K562 (cell line): Measurements from ENCODE around the gene NOSTRIN. TPM values are rescaled to one million over a fixed set of nuclear protein-coding genes. Genes with fewer than 3 reads are reported as not detected.
A peak's percentile ranks its signal among the peaks of the same experiment; 100 is the strongest.

ENCODE experiments used
- DPF2 ChIP-seq: fragments of 450-650 bp; IDR thresholded peaks from 2 replicates; pipeline ENCODE4 v1.6.1; 2016
- EP300 ChIP-seq: IDR thresholded peaks from 2 replicates; pipeline ENCODE4 v1.6.1; 2012; ENCODE audit warnings: low read length, improper control_type of control experiment
- GATAD2A ChIP-seq: fragments of 450-650 bp; IDR thresholded peaks from 2 replicates; pipeline ENCODE4 v1.6.1; 2017
- KAT8 ChIP-seq: fragments of 450-650 bp; IDR thresholded peaks from 2 replicates; pipeline ENCODE4 v1.6.1; 2016; ENCODE audit warnings: low read depth, mild to moderate bottlenecking
- RAD51 ChIP-seq: fragments of 450-650 bp; IDR thresholded peaks from 2 replicates; pipeline ENCODE4 v1.7.1; 2016; ENCODE audit warnings: low read depth, mild to moderate bottlenecking, borderline replicate concordance
- SETDB1 ChIP-seq: IDR thresholded peaks from one replicate; pipeline ENCODE4 v1.6.1; 2012; ENCODE audit warnings: low read length, control low read depth, inconsistent platforms
- XRCC3 ChIP-seq: fragments of 450-650 bp; IDR thresholded peaks from 2 replicates; pipeline ENCODE4 v1.6.1; 2017; ENCODE audit warnings: mild to moderate bottlenecking, moderate library complexity
- ZNF274 ChIP-seq: IDR thresholded peaks from 2 replicates; pipeline ENCODE4 v1.6.1; 2011; ENCODE audit warnings: low read depth, mild to moderate bottlenecking, low read length, moderate library complexity, borderline replicate concordance
- polyA plus RNA-seq, 8 experiments: library from polyadenylated mRNA; depleted of rRNA in 4 of 8; stranded (reverse) in 5 of 8; unstranded in 3 of 8; fragments of >200 nt; fragmentation: Nextera tagmentation in 2 of 8; fragmentation: Illumina TruSeq in 1 of 8; extraction: Ambion mirVana in 2 of 8; extraction: Trizol in 1 of 8; gene quantifications; 2 replicates each; pipeline versions ENCODE4 v1.2.1 to v1.2.3, GENCODE V29; 2011 to 2014; ENCODE audit warnings: inconsistent platforms in 1 of 8, missing spikeins in 1 of 8
- total RNA-seq, 7 experiments: library from RNA; depleted of rRNA in 6 of 7; stranded (reverse); fragments of >200 nt in 6 of 7; fragmentation: Illumina TruSeq in 2 of 7; extraction: Trizol in 2 of 7; gene quantifications; 2 replicates each; pipeline versions ENCODE4 v1.2.1 to v1.2.3, GENCODE V29; 2011 to 2021; ENCODE audit warnings: low replicate concordance in 1 of 7
- TF ChIP-seq, protein P1 (sequence below): fragments of 150-350 bp; conservative IDR thresholded peaks from 2 replicates; pipeline ENCODE4 v1.6.1; 2014; ENCODE audit warnings: low read length
- TF ChIP-seq, protein P2 (sequence below), 2 experiments: fragments of 450-650 bp in 1 of 2; sonication (generic) in 1 of 2; formaldehyde crosslinking in 1 of 2; IDR thresholded peaks; 2 replicates each; pipeline versions ENCODE4 v1.7.1 to v1.9.0; 2016 to 2022; ENCODE audit warnings: inconsistent platforms in 1 of 2, mild to moderate bottlenecking in 1 of 2, missing genetic modification reagents in 1 of 2
- TF ChIP-seq, protein P3 (sequence below): sonication (generic); IDR thresholded peaks from 2 replicates; pipeline ENCODE4 v1.6.1; 2016
- TF ChIP-seq, protein P4 (sequence below): fragments of 250-450 bp; sonication (Bioruptor Pico); IDR thresholded peaks from 2 replicates; pipeline ENCODE4 v1.9.0; 2021; ENCODE audit warnings: mild to moderate bottlenecking, inconsistent platforms

NOSTRIN gene
- total and polyA plus RNA-seq, 9 of the 15 experiments (the other 6 are each of a cell fraction or from before 2014, with no cell fraction given) = 26.7 to 82.9 (median 56.3) TPM

DNA sequence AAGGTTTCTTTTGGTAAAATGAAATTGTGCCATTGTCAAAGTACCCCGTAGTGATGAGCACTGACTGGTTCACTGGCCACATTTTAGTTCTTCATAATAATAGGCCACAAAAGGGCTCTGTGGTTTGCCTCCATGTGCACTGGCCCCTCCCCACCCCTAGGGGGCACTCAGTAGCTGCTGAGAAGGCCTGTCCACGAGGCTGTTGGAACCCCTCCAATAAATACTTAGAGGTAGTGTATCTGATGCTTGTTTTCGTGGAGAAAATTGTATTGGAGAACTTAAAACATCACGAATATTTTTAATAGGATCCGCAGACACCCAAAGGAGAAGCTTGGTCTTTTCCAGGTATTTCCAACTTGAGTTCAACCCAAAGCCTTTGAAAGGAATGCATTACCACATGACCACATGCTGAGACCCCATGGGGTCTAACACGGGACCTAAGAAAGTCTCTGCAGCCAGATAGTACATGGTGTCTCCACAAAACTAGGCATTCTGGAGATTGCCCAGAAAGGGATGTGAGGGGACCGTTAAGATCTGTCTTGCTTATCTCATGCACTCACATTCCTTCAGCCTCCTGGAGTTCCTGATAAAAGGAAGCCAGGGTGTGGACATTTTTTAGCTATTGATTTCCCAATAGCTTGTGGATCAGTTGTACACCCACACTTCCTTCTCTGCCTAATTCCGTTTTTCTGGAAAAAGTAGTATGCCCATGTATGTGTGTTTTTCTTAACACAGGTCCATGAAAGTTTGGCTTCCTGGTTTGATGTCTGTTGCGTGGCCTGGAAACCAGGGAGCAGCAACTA lies 28.5 kb upstream of the NOSTRIN start (continued):
- TF ChIP-seq, protein P1, sequence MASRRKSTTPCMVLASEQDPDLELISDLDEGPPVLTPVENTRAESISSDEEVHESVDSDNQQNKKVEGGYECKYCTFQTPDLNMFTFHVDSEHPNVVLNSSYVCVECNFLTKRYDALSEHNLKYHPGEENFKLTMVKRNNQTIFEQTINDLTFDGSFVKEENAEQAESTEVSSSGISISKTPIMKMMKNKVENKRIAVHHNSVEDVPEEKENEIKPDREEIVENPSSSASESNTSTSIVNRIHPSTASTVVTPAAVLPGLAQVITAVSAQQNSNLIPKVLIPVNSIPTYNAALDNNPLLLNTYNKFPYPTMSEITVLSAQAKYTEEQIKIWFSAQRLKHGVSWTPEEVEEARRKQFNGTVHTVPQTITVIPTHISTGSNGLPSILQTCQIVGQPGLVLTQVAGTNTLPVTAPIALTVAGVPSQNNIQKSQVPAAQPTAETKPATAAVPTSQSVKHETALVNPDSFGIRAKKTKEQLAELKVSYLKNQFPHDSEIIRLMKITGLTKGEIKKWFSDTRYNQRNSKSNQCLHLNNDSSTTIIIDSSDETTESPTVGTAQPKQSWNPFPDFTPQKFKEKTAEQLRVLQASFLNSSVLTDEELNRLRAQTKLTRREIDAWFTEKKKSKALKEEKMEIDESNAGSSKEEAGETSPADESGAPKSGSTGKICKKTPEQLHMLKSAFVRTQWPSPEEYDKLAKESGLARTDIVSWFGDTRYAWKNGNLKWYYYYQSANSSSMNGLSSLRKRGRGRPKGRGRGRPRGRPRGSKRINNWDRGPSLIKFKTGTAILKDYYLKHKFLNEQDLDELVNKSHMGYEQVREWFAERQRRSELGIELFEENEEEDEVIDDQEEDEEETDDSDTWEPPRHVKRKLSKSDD = no peak; the same call in 1 of the 2 replicates
- TF ChIP-seq EP300 (peak; percentile 100), ZNF274 (peak; percentile 72; the same call in 1 of the 2 replicates), DPF2 (peak; percentile 100), SETDB1 (no peak), GATAD2A (peak; percentile 99), KAT8 (no peak), XRCC3 (peak; percentile 52; the same call in 1 of the 2 replicates), RAD51 (peak; percentile 73)
- TF ChIP-seq, protein P2, sequence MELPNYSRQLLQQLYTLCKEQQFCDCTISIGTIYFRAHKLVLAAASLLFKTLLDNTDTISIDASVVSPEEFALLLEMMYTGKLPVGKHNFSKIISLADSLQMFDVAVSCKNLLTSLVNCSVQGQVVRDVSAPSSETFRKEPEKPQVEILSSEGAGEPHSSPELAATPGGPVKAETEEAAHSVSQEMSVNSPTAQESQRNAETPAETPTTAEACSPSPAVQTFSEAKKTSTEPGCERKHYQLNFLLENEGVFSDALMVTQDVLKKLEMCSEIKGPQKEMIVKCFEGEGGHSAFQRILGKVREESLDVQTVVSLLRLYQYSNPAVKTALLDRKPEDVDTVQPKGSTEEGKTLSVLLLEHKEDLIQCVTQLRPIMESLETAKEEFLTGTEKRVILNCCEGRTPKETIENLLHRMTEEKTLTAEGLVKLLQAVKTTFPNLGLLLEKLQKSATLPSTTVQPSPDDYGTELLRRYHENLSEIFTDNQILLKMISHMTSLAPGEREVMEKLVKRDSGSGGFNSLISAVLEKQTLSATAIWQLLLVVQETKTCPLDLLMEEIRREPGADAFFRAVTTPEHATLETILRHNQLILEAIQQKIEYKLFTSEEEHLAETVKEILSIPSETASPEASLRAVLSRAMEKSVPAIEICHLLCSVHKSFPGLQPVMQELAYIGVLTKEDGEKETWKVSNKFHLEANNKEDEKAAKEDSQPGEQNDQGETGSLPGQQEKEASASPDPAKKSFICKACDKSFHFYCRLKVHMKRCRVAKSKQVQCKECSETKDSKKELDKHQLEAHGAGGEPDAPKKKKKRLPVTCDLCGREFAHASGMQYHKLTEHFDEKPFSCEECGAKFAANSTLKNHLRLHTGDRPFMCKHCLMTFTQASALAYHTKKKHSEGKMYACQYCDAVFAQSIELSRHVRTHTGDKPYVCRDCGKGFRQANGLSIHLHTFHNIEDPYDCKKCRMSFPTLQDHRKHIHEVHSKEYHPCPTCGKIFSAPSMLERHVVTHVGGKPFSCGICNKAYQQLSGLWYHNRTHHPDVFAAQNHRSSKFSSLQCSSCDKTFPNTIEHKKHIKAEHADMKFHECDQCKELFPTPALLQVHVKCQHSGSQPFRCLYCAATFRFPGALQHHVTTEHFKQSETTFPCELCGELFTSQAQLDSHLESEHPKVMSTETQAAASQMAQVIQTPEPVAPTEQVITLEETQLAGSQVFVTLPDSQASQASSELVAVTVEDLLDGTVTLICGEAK (IDR thresholded peaks at IDR 0.05) = peak; percentile 22; the same call in 1 of the 2 replicates
- TF ChIP-seq, protein P2 (CRISPR knock-in tag; IDR thresholded peaks at IDR 0.05) = no peak
- TF ChIP-seq, protein P3, sequence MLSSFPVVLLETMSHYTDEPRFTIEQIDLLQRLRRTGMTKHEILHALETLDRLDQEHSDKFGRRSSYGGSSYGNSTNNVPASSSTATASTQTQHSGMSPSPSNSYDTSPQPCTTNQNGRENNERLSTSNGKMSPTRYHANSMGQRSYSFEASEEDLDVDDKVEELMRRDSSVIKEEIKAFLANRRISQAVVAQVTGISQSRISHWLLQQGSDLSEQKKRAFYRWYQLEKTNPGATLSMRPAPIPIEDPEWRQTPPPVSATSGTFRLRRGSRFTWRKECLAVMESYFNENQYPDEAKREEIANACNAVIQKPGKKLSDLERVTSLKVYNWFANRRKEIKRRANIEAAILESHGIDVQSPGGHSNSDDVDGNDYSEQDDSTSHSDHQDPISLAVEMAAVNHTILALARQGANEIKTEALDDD = peak; percentile 75
- TF ChIP-seq, protein P4, sequence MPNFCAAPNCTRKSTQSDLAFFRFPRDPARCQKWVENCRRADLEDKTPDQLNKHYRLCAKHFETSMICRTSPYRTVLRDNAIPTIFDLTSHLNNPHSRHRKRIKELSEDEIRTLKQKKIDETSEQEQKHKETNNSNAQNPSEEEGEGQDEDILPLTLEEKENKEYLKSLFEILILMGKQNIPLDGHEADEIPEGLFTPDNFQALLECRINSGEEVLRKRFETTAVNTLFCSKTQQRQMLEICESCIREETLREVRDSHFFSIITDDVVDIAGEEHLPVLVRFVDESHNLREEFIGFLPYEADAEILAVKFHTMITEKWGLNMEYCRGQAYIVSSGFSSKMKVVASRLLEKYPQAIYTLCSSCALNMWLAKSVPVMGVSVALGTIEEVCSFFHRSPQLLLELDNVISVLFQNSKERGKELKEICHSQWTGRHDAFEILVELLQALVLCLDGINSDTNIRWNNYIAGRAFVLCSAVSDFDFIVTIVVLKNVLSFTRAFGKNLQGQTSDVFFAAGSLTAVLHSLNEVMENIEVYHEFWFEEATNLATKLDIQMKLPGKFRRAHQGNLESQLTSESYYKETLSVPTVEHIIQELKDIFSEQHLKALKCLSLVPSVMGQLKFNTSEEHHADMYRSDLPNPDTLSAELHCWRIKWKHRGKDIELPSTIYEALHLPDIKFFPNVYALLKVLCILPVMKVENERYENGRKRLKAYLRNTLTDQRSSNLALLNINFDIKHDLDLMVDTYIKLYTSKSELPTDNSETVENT (CRISPR knock-in tag) = no peak
